ENCODE results near the gene ZNF595. TPM values are rescaled to one million over a fixed set of nuclear protein-coding genes. Genes with fewer than 3 reads are reported as not detected.
"Not testable (repeated sequence)": the region's sequence is repeated elsewhere in the genome, so short reads cannot be mapped to it uniquely, and the experiment has no call there.

The ZNF595 gene
- 10.2 TPM for polyA plus RNA-seq (2013)

GRCh38 chr4:52804-53479 lies at the start of gene ZNF595:
TSS of gene ZNF595 (plus strand) at chr4:53321. CDS start at chr4:53489, 168 bp downstream.
- ChIA-PET CTCF (interaction anchor here (0.8 to 8.4 kb wide), 7 partner anchors 8 to 68 kb away, joined by 3 to 77 read pairs (median 18); no protein-coding TSS in a partner anchor), POLR2A (interaction anchor here (0.6 to 2.1 kb wide), 2 partner anchors 19 to 68 kb away, joined by 6 to 14 read pairs; no protein-coding TSS in a partner anchor)
- not testable (repeated sequence) for H3K9me3 ChIP-seq (ENCODE audit: control extremely low read depth in 1 of 5, control insufficient read depth in 4 of 5, insufficient read depth in 2 of 5, low read depth in 1 of 5, low read length in 4 of 5); H3K27me3 ChIP-seq (replicated peaks in 2 of 5; ENCODE audit: control insufficient read depth in 4 of 5, insufficient read depth in 5 of 5, low read length in 4 of 5); H3K27ac ChIP-seq (ENCODE audit: insufficient read depth in 1 of 2, low read depth in 1 of 2, low read length in 2 of 2, poor library complexity in 1 of 2, severe bottlenecking in 2 of 2); H3K36me3 ChIP-seq (ENCODE audit: control insufficient read depth in 4 of 4, insufficient read depth in 4 of 4, low read length in 3 of 4); DNase-seq
- Histone ChIP-seq H3K4me3 (ENCODE audit: control insufficient read depth in 1 of 7, extremely low read depth in 1 of 7, insufficient read depth in 4 of 7, low read depth in 2 of 7, low read length in 6 of 7) (peak within 1 kb of the TSS in 2 of 7 experiments; percentile 36 to 64), H3K4me1 (ENCODE audit: control extremely low read depth in 1 of 4, control insufficient read depth in 4 of 4, insufficient read depth in 4 of 4, low read length in 3 of 4) (peaks cover 0 to 10% (median 3%) of the 10 kb centered on the region in 4 experiments)
- WGBS (ENCODE audit: insufficient coverage) = no CpG with 5 or more reads among the region's 29 CpGs

GRCh38 chr4:9937-10870 lies 42.9 kb upstream of the ZNF595 start:
- H3K4me1 ChIP-seq (ENCODE audit: control extremely low read depth in 1 of 4, control insufficient read depth in 4 of 4, insufficient read depth in 4 of 4, low read length in 3 of 4); H3K9me3 ChIP-seq (ENCODE audit: control extremely low read depth in 1 of 5, control insufficient read depth in 4 of 5, insufficient read depth in 2 of 5, low read depth in 1 of 5, low read length in 4 of 5); H3K36me3 ChIP-seq (ENCODE audit: control insufficient read depth in 4 of 4, insufficient read depth in 4 of 4, low read length in 3 of 4); CTCF ChIA-PET; H3K27ac ChIP-seq (ENCODE audit: insufficient read depth in 1 of 2, low read depth in 1 of 2, low read length in 2 of 2, poor library complexity in 1 of 2, severe bottlenecking in 2 of 2); POLR2A ChIA-PET; H3K4me3 ChIP-seq (ENCODE audit: control insufficient read depth in 1 of 7, extremely low read depth in 1 of 7, insufficient read depth in 4 of 7, low read depth in 2 of 7, low read length in 6 of 7); H3K27me3 ChIP-seq (replicated peaks in 2 of 5; ENCODE audit: control insufficient read depth in 4 of 5, insufficient read depth in 5 of 5, low read length in 4 of 5): not testable (repeated sequence)
- 76% methylated on average over 15 of the region's 90 CpGs for WGBS (ENCODE audit: insufficient coverage)
- DNase-seq = peak; percentile 19 to 78 (median 77)

GRCh38 chr4:11095-11815 lies 41.9 kb upstream of the ZNF595 start:
- CTCF ChIA-PET; H3K4me1 ChIP-seq (ENCODE audit: control extremely low read depth in 1 of 4, control insufficient read depth in 4 of 4, insufficient read depth in 4 of 4, low read length in 3 of 4); POLR2A ChIA-PET; DNase-seq; H3K36me3 ChIP-seq (ENCODE audit: control insufficient read depth in 4 of 4, insufficient read depth in 4 of 4, low read length in 3 of 4); H3K9me3 ChIP-seq (ENCODE audit: control extremely low read depth in 1 of 5, control insufficient read depth in 4 of 5, insufficient read depth in 2 of 5, low read depth in 1 of 5, low read length in 4 of 5); H3K27ac ChIP-seq (ENCODE audit: insufficient read depth in 1 of 2, low read depth in 1 of 2, low read length in 2 of 2, poor library complexity in 1 of 2, severe bottlenecking in 2 of 2); H3K4me3 ChIP-seq (ENCODE audit: control insufficient read depth in 1 of 7, extremely low read depth in 1 of 7, insufficient read depth in 4 of 7, low read depth in 2 of 7, low read length in 6 of 7); H3K27me3 ChIP-seq (replicated peaks in 2 of 5; ENCODE audit: control insufficient read depth in 4 of 5, insufficient read depth in 5 of 5, low read length in 4 of 5): not testable (repeated sequence)
- WGBS (ENCODE audit: insufficient coverage) = no CpG with 5 or more reads among the region's 123 CpGs

- H3K9me3 ChIP-seq (ENCODE audit: control extremely low read depth in 1 of 5, control insufficient read depth in 4 of 5, insufficient read depth in 2 of 5, low read depth in 1 of 5, low read length in 4 of 5); H3K27ac ChIP-seq (ENCODE audit: insufficient read depth in 1 of 2, low read depth in 1 of 2, low read length in 2 of 2, poor library complexity in 1 of 2, severe bottlenecking in 2 of 2); H3K36me3 ChIP-seq (ENCODE audit: control insufficient read depth in 4 of 4, insufficient read depth in 4 of 4, low read length in 3 of 4); H3K4me3 ChIP-seq (ENCODE audit: control insufficient read depth in 1 of 7, extremely low read depth in 1 of 7, insufficient read depth in 4 of 7, low read depth in 2 of 7, low read length in 6 of 7); CTCF ChIA-PET; H3K4me1 ChIP-seq (ENCODE audit: control extremely low read depth in 1 of 4, control insufficient read depth in 4 of 4, insufficient read depth in 4 of 4, low read length in 3 of 4); H3K27me3 ChIP-seq (replicated peaks in 2 of 5; ENCODE audit: control insufficient read depth in 4 of 5, insufficient read depth in 5 of 5, low read length in 4 of 5); POLR2A ChIA-PET: not testable (repeated sequence)
- peak; percentile 44 to 76 (median 74) for DNase-seq
- WGBS (ENCODE audit: insufficient coverage) = 70% methylated on average over 9 of the region's 21 CpGs
Measured at GRCh38 chr4:11816-12417, 41.2 kb upstream of the ZNF595 start.

- H3K27me3 ChIP-seq (replicated peaks in 2 of 5; ENCODE audit: control insufficient read depth in 4 of 5, insufficient read depth in 5 of 5, low read length in 4 of 5); DNase-seq; H3K36me3 ChIP-seq (ENCODE audit: control insufficient read depth in 4 of 4, insufficient read depth in 4 of 4, low read length in 3 of 4); CTCF ChIA-PET; POLR2A ChIA-PET; H3K9me3 ChIP-seq (ENCODE audit: control extremely low read depth in 1 of 5, control insufficient read depth in 4 of 5, insufficient read depth in 2 of 5, low read depth in 1 of 5, low read length in 4 of 5); H3K4me1 ChIP-seq (ENCODE audit: control extremely low read depth in 1 of 4, control insufficient read depth in 4 of 4, insufficient read depth in 4 of 4, low read length in 3 of 4); H3K4me3 ChIP-seq (ENCODE audit: control insufficient read depth in 1 of 7, extremely low read depth in 1 of 7, insufficient read depth in 4 of 7, low read depth in 2 of 7, low read length in 6 of 7); H3K27ac ChIP-seq (ENCODE audit: insufficient read depth in 1 of 2, low read depth in 1 of 2, low read length in 2 of 2, poor library complexity in 1 of 2, severe bottlenecking in 2 of 2): not testable (repeated sequence)
- no CpG with 5 or more reads among the region's 3 CpGs for WGBS (ENCODE audit: insufficient coverage)
Measured at GRCh38 chr4:18128-18527, 35.0 kb upstream of the ZNF595 start.

- H3K9me3 ChIP-seq (ENCODE audit: control extremely low read depth in 1 of 5, control insufficient read depth in 4 of 5, insufficient read depth in 2 of 5, low read depth in 1 of 5, low read length in 4 of 5); H3K4me1 ChIP-seq (ENCODE audit: control extremely low read depth in 1 of 4, control insufficient read depth in 4 of 4, insufficient read depth in 4 of 4, low read length in 3 of 4); H3K27me3 ChIP-seq (replicated peaks in 2 of 5; ENCODE audit: control insufficient read depth in 4 of 5, insufficient read depth in 5 of 5, low read length in 4 of 5); POLR2A ChIA-PET; CTCF ChIA-PET; H3K36me3 ChIP-seq (ENCODE audit: control insufficient read depth in 4 of 4, insufficient read depth in 4 of 4, low read length in 3 of 4); H3K4me3 ChIP-seq (ENCODE audit: control insufficient read depth in 1 of 7, extremely low read depth in 1 of 7, insufficient read depth in 4 of 7, low read depth in 2 of 7, low read length in 6 of 7); H3K27ac ChIP-seq (ENCODE audit: insufficient read depth in 1 of 2, low read depth in 1 of 2, low read length in 2 of 2, poor library complexity in 1 of 2, severe bottlenecking in 2 of 2): not testable (repeated sequence)
- WGBS (ENCODE audit: insufficient coverage) = no CpG with 5 or more reads among the region's 1 CpG
- DNase-seq = peak in 2 of 3 donors; percentile 56 to 66
Measured at GRCh38 chr4:18589-18988, 34.5 kb upstream of the ZNF595 start.
